HG02759 (cell line): ENCODE measurements around the gene LRPPRC.
"Not testable (repeated sequence)": the region's sequence is repeated elsewhere in the genome, so short reads cannot be mapped to it uniquely, and the experiment has no call there.

ENCODE experiments used
- ATAC-seq: cut with Tn5 transposase; IDR thresholded peaks from one replicate; pipeline ENCODE4 v1.9.1; 2021; ENCODE audit warnings: mild to moderate bottlenecking, moderate library complexity; ENCODE audit not compliant: unreplicated experiment

Gene LRPPRC

GRCh38 chr2:43995733-43996533 is at the start of gene LRPPRC:
Gene LRPPRC (minus strand): TSS chr2:43995989. CDS start chr2:43995947, 42 bp downstream.
- ATAC-seq, result peak; percentile 88

- ATAC-seq, result no peak
Measured at GRCh38 chr2:44045061-44045460, 49.3 kb upstream of the LRPPRC start.

GRCh38 chr2:44044281-44044720 is 48.5 kb upstream of the LRPPRC start:
- ATAC-seq, result peak; percentile 100

GRCh38 chr2:44040365-44040764 is 44.6 kb upstream of the LRPPRC start:
- no peak for ATAC-seq

GRCh38 chr2:44038277-44038676 is 42.5 kb upstream of the LRPPRC start:
- no peak for ATAC-seq

GRCh38 chr2:44037221-44037620 is 41.4 kb upstream of the LRPPRC start:
- ATAC-seq, result no peak

- no peak for ATAC-seq
Measured at GRCh38 chr2:44033947-44034346, 38.2 kb upstream of the LRPPRC start.

GRCh38 chr2:44027076-44027475 is 31.3 kb upstream of the LRPPRC start:
- ATAC-seq, result not testable (repeated sequence)

- no peak for ATAC-seq
Measured at GRCh38 chr2:44016282-44016681, 20.5 kb upstream of the LRPPRC start.

- ATAC-seq, result no peak
Measured at GRCh38 chr2:44015239-44015638, 19.4 kb upstream of the LRPPRC start.

GRCh38 chr2:44013205-44013604 is 17.4 kb upstream of the LRPPRC start:
- not testable (repeated sequence) for ATAC-seq

GRCh38 chr2:44010266-44010665 is 14.5 kb upstream of the LRPPRC start:
- ATAC-seq, result no peak

- no peak for ATAC-seq
Measured at GRCh38 chr2:44009136-44009735, 13.4 kb upstream of the LRPPRC start.

GRCh38 chr2:44005846-44006245 is 10.1 kb upstream of the LRPPRC start:
- no peak for ATAC-seq

- no peak for ATAC-seq
Measured at GRCh38 chr2:44004735-44005602, 9.2 kb upstream of the LRPPRC start.

GRCh38 chr2:44001716-44002115 is 5.9 kb upstream of the LRPPRC start:
- no peak for ATAC-seq

GRCh38 chr2:43998263-43998662 is 2.5 kb upstream of the LRPPRC start:
- ATAC-seq, result no peak

- ATAC-seq, result no peak
Measured at GRCh38 chr2:43993437-43993836, 2.4 kb downstream of the LRPPRC start.

GRCh38 chr2:43989545-43989944 is 6.2 kb downstream of the LRPPRC start:
- no peak for ATAC-seq

GRCh38 chr2:43986600-43986999 is 9.2 kb downstream of the LRPPRC start:
- no peak for ATAC-seq

- no peak for ATAC-seq
Measured at GRCh38 chr2:43985359-43985758, 10.4 kb downstream of the LRPPRC start.
